GM19438 (cell line): ENCODE results near the gene ADCY7.

Source experiments
- ATAC-seq: cut with Tn5 transposase; IDR thresholded peaks from one replicate; pipeline ENCODE4 v1.9.1; 2021; ENCODE audit warnings: low read depth; ENCODE audit not compliant: unreplicated experiment

Gene ADCY7

GRCh38 chr16:50295541-50296132 lies 29.3 kb downstream of the ADCY7 start:
- no peak for ATAC-seq

- no peak for ATAC-seq
These were observed 30.5 kb downstream of the ADCY7 start for GRCh38 chr16:50296807-50297206.

- ATAC-seq = no peak
These were observed 31.1 kb downstream of the ADCY7 start for GRCh38 chr16:50297301-50298074.

GRCh38 chr16:50298075-50298460 lies 31.7 kb downstream of the ADCY7 start:
- no peak for ATAC-seq

- no peak for ATAC-seq
These were observed 32.5 kb downstream of the ADCY7 start for GRCh38 chr16:50298591-50299507.

GRCh38 chr16:50299508-50300105 lies 33.3 kb downstream of the ADCY7 start:
- no peak for ATAC-seq

- ATAC-seq = no peak
These were observed 34.7 kb downstream of the ADCY7 start for GRCh38 chr16:50300942-50301625.

- ATAC-seq = no peak
These were observed 35.5 kb downstream of the ADCY7 start for GRCh38 chr16:50301626-50302471.

GRCh38 chr16:50302472-50303005 lies 36.2 kb downstream of the ADCY7 start:
- ATAC-seq = no peak

GRCh38 chr16:50303041-50303604 lies 36.8 kb downstream of the ADCY7 start:
- no peak for ATAC-seq

GRCh38 chr16:50303605-50304466 lies 37.5 kb downstream of the ADCY7 start:
- ATAC-seq = no peak

GRCh38 chr16:50304467-50305440 lies 38.4 kb downstream of the ADCY7 start:
- no peak for ATAC-seq

GRCh38 chr16:50305441-50306061 lies 39.2 kb downstream of the ADCY7 start:
- ATAC-seq = no peak

GRCh38 chr16:50306287-50306686 lies 39.9 kb downstream of the ADCY7 start:
- no peak for ATAC-seq

GRCh38 chr16:50308237-50308965 lies 42.0 kb downstream of the ADCY7 start:
- no peak for ATAC-seq

- ATAC-seq = no peak
These were observed 42.8 kb downstream of the ADCY7 start for GRCh38 chr16:50309156-50309526.
